Immature natural killer cell (primary cell): ENCODE measurements around the gene MINK1. TPM values are rescaled to one million over a fixed set of nuclear protein-coding genes. Genes with fewer than 3 reads are reported as not detected.

Experiments
- DNase-seq, 3 donors: peaks; one replicate each; pipeline ENCODE4 v3.0.0; 2022; ENCODE audit warnings: mixed read lengths in 1 of 3
- H3K27ac Mint-ChIP-seq, 6 donors: one replicate each; pipeline ENCODE4 v1.8.0; 2020; ENCODE audit warnings: mixed read lengths in 6 of 6, mild to moderate bottlenecking in 5 of 6, inconsistent platforms in 4 of 6, moderate library complexity in 3 of 6
- H3K27me3 Mint-ChIP-seq, 3 donors: one replicate each; pipeline ENCODE4 v1.8.0; 2020 to 2021; ENCODE audit warnings: low read depth in 3 of 3, mild to moderate bottlenecking in 3 of 3, mixed read lengths in 3 of 3, moderate library complexity in 3 of 3, inconsistent platforms in 1 of 3
- H3K36me3 Mint-ChIP-seq, 3 donors: one replicate each; pipeline ENCODE4 v1.8.0; 2020; ENCODE audit warnings: mixed read lengths in 3 of 3, inconsistent platforms in 2 of 3, mild to moderate bottlenecking in 2 of 3
- H3K4me1 Mint-ChIP-seq, 2 donors: one replicate each; pipeline ENCODE4 v1.8.0; 2020; ENCODE audit warnings: inconsistent platforms in 2 of 2, mild to moderate bottlenecking in 2 of 2, mixed read lengths in 2 of 2, moderate library complexity in 1 of 2
- H3K4me3 Mint-ChIP-seq, 5 donors: one replicate each; pipeline ENCODE4 v1.8.0; 2020; ENCODE audit warnings: mild to moderate bottlenecking in 5 of 5, mixed read lengths in 5 of 5, inconsistent platforms in 3 of 5, moderate library complexity in 3 of 5
- H3K9me3 Mint-ChIP-seq, 6 donors: one replicate each; pipeline ENCODE4 v1.8.0; 2020; ENCODE audit warnings: mild to moderate bottlenecking in 6 of 6, mixed read lengths in 6 of 6, inconsistent platforms in 4 of 6, moderate library complexity in 3 of 6
- polyA plus RNA-seq, 3 donors: library from polyadenylated mRNA; unstranded; fragments of 300-500 nt; fragmentation: Illumina TruSeq; gene quantifications; one replicate each; pipeline ENCODE4 v1.2.3, GENCODE V29; 2021

The MINK1 gene
- polyA plus RNA-seq: 10 to 100 TPM in 1 of 3 donors, 1 to 10 TPM in 2; 2.0 to 13.5 (median 3.8) TPM

GRCh38 chr17:4833178-4833940 lies at the start of gene MINK1:
Gene MINK1 (plus strand): TSS chr17:4833340. CDS start chr17:4833584, 244 bp downstream.
- Mint-ChIP-seq H3K9me3 (no peaks in the 10 kb centered on the region), H3K4me3 (peak within 1 kb of the TSS; percentile 94 to 98 (median 96)), H3K36me3 (peaks cover 0 to 3% (median 0%) of the 10 kb centered on the region in 3 donors), H3K4me1 (peaks cover 30 to 39% of the 10 kb centered on the region in 2 donors), H3K27me3 (peaks cover 5 to 12% (median 8%) of the 10 kb centered on the region in 3 donors), H3K27ac (peak within 1 kb of the TSS; percentile 88 to 98 (median 98))
- DNase-seq: peak; percentile 91 to 94 (median 93)

DNA sequence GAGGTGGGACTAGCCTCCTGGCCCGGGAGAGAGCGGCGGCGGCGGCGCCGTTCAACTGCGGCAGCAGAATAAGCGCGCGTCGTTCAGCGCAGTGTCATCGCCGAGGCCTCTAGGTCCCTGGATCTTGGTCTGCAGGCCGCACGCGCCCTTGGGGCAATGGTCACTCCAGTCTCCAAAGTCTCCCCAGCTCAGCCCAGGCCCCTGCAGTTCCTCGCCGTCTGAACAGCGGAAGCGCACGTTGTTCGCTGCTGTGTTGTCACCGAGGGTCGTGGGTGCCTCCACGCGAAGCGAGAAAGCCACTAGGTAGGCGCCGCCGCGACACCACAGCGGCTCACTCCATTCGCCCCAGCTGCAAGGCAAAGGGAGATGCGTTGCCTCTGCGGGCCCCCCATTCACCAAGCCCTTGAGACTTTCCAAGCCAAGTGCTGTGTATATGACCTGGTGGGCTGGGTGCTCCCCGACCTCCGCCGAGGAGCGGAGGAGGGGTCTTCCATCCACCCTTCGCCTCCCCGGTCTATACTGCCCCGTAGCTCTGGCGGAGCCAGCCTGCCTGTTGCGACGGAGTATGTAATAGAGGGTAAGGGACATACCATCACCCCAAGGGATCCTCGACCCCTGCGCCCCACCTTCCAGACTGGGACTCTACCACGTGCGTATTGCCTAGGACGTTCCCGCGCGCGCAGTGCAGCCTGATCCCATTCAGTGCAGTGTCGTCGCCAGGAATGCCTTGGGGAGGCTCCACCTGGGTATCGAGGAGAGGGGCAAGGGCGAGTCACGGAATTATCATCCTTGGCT lies 47.6 kb upstream of the MINK1 start:
- Mint-ChIP-seq H3K27me3 (peaks cover 25 to 30% (median 27%) of the 10 kb centered on the region in 3 donors), H3K27ac (no peak overlapping the region), H3K4me1 (peaks cover 3 to 5% of the 10 kb centered on the region in 2 donors), H3K36me3 (no peaks in the 10 kb centered on the region), H3K4me3 (peak overlapping the region in 1 of 5 donors; percentile 42), H3K9me3 (no peaks in the 10 kb centered on the region)
- DNase-seq: no peak

DNA sequence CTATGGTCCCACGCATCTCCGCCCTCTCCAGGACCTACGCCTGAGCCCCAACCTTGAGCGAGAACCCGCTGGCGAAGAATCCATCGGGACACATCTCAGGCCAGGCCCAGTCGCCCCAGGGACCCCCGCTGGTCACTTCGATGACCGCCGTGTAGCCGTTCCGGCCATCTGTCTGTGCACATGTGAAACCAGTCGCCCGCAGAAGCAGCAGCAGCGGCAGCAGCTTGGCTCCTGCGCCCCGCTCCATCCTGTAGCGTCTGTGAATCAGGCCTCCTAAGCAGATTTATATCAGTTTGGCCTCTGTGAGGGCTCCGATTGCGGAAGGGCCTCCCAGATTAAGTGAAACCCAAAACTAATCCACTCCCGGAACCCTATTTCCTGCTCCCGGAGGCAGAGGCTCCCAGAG lies 47.0 kb upstream of the MINK1 start, which contains the start of gene VMO1:
VMO1 (minus strand) TSS at position 259 of the 406 bp plus-strand sequence; CDS start at position 247, 12 bp downstream.
- Mint-ChIP-seq H3K27me3 (peaks cover 26 to 30% (median 27%) of the 10 kb centered on the region in 3 donors), H3K36me3 (no peaks in the 10 kb centered on the region), H3K4me1 (peaks cover 8 to 9% of the 10 kb centered on the region in 2 donors), H3K4me3 (peak within 1 kb of the TSS in 2 of 5 donors; percentile 21 to 42), H3K27ac (no peak within 1 kb of the TSS), H3K9me3 (no peaks in the 10 kb centered on the region)
- DNase-seq: no peak

GRCh38 chr17:4786516-4786915 lies 46.6 kb upstream of the MINK1 start:
- Mint-ChIP-seq H3K27me3 (peaks cover 27 to 29% (median 29%) of the 10 kb centered on the region in 3 donors), H3K9me3 (no peaks in the 10 kb centered on the region), H3K36me3 (no peaks in the 10 kb centered on the region), H3K27ac (no peak overlapping the region), H3K4me1 (peaks cover 10 to 13% of the 10 kb centered on the region in 2 donors), H3K4me3 (no peak overlapping the region)
- no peak for DNase-seq

GRCh38 chr17:4788159-4788806 lies 44.9 kb upstream of the MINK1 start:
- Mint-ChIP-seq H3K9me3 (no peaks in the 10 kb centered on the region), H3K36me3 (no peaks in the 10 kb centered on the region), H3K4me3 (peak overlapping the region; percentile 45 to 68 (median 57)), H3K4me1 (peaks cover 10 to 13% of the 10 kb centered on the region in 2 donors), H3K27ac (peak overlapping the region in 4 of 6 donors; percentile 31 to 73 (median 60)), H3K27me3 (peaks cover 25 to 26% (median 25%) of the 10 kb centered on the region in 3 donors)
- no peak for DNase-seq

DNA sequence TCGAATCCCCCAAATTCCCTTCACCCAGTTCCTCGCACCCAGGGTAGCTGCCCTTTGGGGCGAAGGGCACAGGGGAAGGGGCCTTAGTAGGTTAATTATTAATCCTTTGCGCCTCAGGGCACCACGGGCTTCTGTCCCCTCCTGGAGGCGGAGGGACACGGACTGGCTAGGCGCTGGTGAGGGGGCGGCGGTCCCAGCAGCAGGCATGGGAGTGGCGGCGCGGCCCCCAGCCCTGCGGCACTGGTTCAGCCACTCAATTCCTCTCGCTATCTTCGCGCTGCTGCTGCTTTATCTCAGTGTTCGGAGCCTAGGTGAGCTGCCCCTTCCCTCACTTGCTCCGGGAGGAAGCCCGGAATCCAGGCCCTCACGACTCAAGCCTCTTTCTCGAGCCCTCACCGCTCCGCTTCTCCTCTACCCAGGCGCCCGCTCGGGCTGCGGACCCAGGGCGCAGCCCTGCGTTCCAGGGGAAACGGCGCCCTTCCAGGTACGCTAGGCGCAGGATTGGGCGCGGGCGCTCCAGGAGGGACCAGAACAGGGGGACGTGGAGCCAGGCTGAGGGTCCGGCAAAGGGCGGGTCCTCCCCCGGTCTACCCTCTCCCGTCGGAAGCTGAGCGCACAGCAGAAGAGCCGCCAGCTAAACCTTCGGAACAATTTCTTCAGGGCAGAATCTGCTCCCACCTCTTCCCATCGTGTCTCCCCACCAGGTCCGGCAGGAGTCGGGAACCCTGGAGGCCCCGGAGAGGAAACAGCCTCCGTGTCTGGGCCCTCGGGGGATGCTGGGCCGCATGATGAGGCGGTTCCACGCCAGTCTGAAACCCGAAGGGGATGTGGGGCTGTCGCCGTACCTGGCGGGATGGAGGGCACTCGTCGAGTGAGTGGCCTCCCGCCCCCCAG lies 44.1 kb upstream of the MINK1 start, which contains the start of gene GLTPD2:
GLTPD2 (plus strand) TSS at position 158 of the 894 bp plus-strand sequence; CDS start at position 206, 48 bp downstream.
- peak within 1 kb of the TSS; percentile 65 to 77 (median 69) for H3K4me3 Mint-ChIP-seq
- no peaks in the 10 kb centered on the region for H3K36me3 Mint-ChIP-seq
- peaks cover 10 to 13% of the 10 kb centered on the region in 2 donors for H3K4me1 Mint-ChIP-seq
- DNase-seq: no peak
- H3K27ac Mint-ChIP-seq: peak within 1 kb of the TSS in 5 of 6 donors; percentile 53 to 73 (median 62)
- peaks cover 20 to 26% (median 22%) of the 10 kb centered on the region in 3 donors for H3K27me3 Mint-ChIP-seq
- H3K9me3 Mint-ChIP-seq: no peaks in the 10 kb centered on the region

- H3K27me3 Mint-ChIP-seq: peaks cover 22 to 23% (median 22%) of the 10 kb centered on the region in 3 donors
- H3K4me3 Mint-ChIP-seq: peak overlapping the region; percentile 65 to 77 (median 69)
- DNase-seq: no peak
- H3K4me1 Mint-ChIP-seq: peaks cover 10 to 13% of the 10 kb centered on the region in 2 donors
- peak overlapping the region in 4 of 6 donors; percentile 16 to 71 (median 58) for H3K27ac Mint-ChIP-seq
- H3K9me3 Mint-ChIP-seq: no peaks in the 10 kb centered on the region
- H3K36me3 Mint-ChIP-seq: no peaks in the 10 kb centered on the region
Measured at GRCh38 chr17:4789701-4789950, 43.5 kb upstream of the MINK1 start.

DNA sequence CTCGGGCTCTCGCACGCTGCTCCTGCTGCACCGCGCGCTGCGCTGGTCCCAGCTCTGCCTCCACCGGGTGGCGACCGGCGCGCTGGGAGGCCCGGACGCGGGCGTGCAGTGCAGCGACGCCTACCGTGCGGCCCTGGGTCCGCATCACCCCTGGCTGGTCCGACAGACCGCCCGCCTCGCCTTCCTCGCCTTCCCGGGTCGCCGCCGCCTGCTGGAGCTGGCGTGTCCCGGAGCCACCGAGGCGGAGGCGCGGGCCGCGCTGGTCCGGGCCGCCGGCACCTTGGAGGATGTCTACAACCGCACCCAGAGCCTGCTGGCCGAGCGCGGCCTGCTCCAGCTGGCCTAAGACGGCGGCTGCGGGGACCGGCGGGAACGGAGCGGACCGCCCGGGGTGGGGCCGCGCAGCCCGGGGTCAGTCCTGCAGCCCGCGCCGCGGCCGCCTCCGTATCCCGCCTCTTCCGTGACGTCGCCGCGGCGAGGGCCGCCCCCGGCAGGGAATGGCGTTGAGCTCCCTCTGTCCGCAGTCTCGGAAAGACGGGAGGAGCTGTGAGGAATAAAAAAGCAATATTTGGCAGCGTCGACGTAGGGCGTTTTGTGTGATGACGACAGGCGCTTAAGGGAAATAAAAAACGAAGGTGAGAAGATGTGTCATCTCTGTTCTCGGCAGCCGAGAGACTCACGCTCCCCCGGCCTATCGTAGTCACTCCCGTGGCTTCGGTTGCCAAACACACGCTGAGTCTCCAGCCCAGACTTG lies 43.0 kb upstream of the MINK1 start:
- H3K36me3 Mint-ChIP-seq: no peaks in the 10 kb centered on the region
- H3K27me3 Mint-ChIP-seq: peaks cover 19 to 22% (median 22%) of the 10 kb centered on the region in 3 donors
- peak; percentile 81 to 85 (median 83) for DNase-seq
- peak overlapping the region; percentile 86 to 95 (median 93) for H3K4me3 Mint-ChIP-seq
- H3K4me1 Mint-ChIP-seq: peaks cover 10 to 14% of the 10 kb centered on the region in 2 donors
- peak overlapping the region; percentile 83 to 97 (median 94) for H3K27ac Mint-ChIP-seq
- no peaks in the 10 kb centered on the region for H3K9me3 Mint-ChIP-seq

DNA sequence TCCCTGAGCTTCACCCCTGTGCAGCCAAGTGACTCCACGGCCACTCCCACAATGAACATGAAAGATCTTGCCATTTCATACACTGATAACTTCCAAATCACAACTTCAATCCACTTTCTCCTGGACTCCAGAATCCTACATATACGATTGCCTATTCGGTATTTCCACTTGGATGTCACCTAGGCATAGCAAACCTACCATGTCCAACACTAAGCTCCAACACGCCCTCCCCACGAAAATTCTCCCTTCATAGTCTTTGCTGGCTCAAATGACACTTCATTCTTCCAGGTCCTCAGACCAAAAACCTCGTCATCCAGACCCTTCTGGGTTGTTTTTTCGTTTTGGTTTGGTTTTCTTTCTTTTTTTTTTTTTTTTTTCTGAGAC lies 42.4 kb upstream of the MINK1 start:
- Mint-ChIP-seq H3K9me3 (no peaks in the 10 kb centered on the region), H3K27ac (peak overlapping the region; percentile 83 to 97 (median 94)), H3K36me3 (no peaks in the 10 kb centered on the region), H3K4me1 (peaks cover 13 to 20% of the 10 kb centered on the region in 2 donors), H3K4me3 (peak overlapping the region; percentile 86 to 95 (median 93)), H3K27me3 (peaks cover 14 to 22% (median 20%) of the 10 kb centered on the region in 3 donors)
- no peak for DNase-seq

DNA sequence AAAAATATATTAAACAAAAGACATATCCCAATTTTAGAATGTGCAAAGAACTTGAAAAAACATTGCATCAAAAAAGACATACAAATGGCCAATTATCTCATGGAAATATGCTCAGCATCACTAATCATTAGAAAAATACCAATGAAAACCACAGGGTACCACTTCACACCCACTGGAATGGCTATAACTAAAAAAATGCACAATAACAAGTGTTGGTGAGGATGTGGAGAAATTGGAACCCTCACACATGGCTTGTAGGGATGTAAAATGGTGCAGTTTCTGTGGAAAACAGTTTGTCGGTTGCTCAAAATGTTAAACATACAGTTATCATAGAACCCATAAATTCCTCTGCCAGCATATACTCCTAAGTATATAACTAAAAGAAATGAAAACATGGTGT lies 38.0 kb upstream of the MINK1 start:
- Mint-ChIP-seq H3K36me3 (peaks cover 3 to 13% (median 6%) of the 10 kb centered on the region in 3 donors), H3K4me1 (peaks cover 23 to 32% of the 10 kb centered on the region in 2 donors), H3K27ac (peak overlapping the region in 4 of 6 donors; percentile 40 to 98 (median 86)), H3K27me3 (peaks cover 6 to 18% (median 11%) of the 10 kb centered on the region in 3 donors), H3K9me3 (no peaks in the 10 kb centered on the region), H3K4me3 (peak overlapping the region; percentile 38 to 100 (median 99))
- DNase-seq: no peak

GRCh38 chr17:4796552-4796920 lies 36.6 kb upstream of the MINK1 start:
- Mint-ChIP-seq H3K36me3 (peaks cover 3 to 18% (median 6%) of the 10 kb centered on the region in 3 donors), H3K27ac (peak overlapping the region; percentile 91 to 99 (median 98)), H3K27me3 (peaks cover 0 to 12% (median 9%) of the 10 kb centered on the region in 3 donors), H3K4me1 (peaks cover 15 to 19% of the 10 kb centered on the region in 2 donors), H3K9me3 (no peaks in the 10 kb centered on the region), H3K4me3 (peak overlapping the region; percentile 98 to 100 (median 99))
- no peak for DNase-seq
